OCI-LY1 (cell line): ENCODE data around the gene PLOD2.

Experiments
- H2AFZ ChIP-seq: fragments of 200-600 bp; sonication (generic), shearing (Covaris generic); 2 replicates; pipeline ENCODE4 v1.6.0; 2014; ENCODE audit warnings: antibody characterized with exemption, mild to moderate bottlenecking, low read length
- H3F3A ChIP-seq: fragments of 200-600 bp; sonication (generic), shearing (Covaris generic); 2 replicates; pipeline ENCODE4 v1.6.0; 2014; ENCODE audit warnings: mild to moderate bottlenecking, antibody characterized with exemption, low read length, moderate library complexity; ENCODE audit not compliant: insufficient read depth
- H3K27ac ChIP-seq: fragments of 200-600 bp; sonication (generic); 2 replicates; pipeline ENCODE4 v1.5.1; 2014; ENCODE audit warnings: low read length, mixed run types, mild to moderate bottlenecking, low read depth; ENCODE audit not compliant: poor library complexity, severe bottlenecking
- H3K27me3 ChIP-seq: fragments of 200-600 bp; sonication (generic); 2 replicates; pipeline ENCODE4 v1.6.0; 2014; ENCODE audit warnings: antibody characterized with exemption, mild to moderate bottlenecking, low read length, moderate library complexity; ENCODE audit not compliant: insufficient read depth
- H3K36me3 ChIP-seq: fragments of 200-600 bp; sonication (generic); 2 replicates; pipeline ENCODE4 v1.6.1; 2014; ENCODE audit warnings: mild to moderate bottlenecking, antibody characterized with exemption, low read length, moderate library complexity, mixed read lengths; ENCODE audit not compliant: insufficient read depth
- H3K4me1 ChIP-seq: fragments of 200-600 bp; sonication (generic); 2 replicates; pipeline ENCODE4 v1.5.1; 2014; ENCODE audit warnings: mild to moderate bottlenecking, low read length, moderate library complexity; ENCODE audit not compliant: insufficient read depth, severe bottlenecking
- H3K4me2 ChIP-seq: fragments of 200-600 bp; sonication (generic), shearing (Covaris generic); 2 replicates; pipeline ENCODE4 v1.6.1; 2014; ENCODE audit warnings: low read length
- H3K4me3 ChIP-seq: fragments of 200-600 bp; sonication (generic); 2 replicates; pipeline ENCODE4 v1.5.1; 2014; ENCODE audit warnings: low read length, low read depth, mild to moderate bottlenecking, mixed read lengths; ENCODE audit not compliant: poor library complexity, severe bottlenecking
- H3K79me2 ChIP-seq: fragments of 200-600 bp; shearing (Covaris generic); 2 replicates; pipeline ENCODE4 v1.6.1; 2016; ENCODE audit warnings: mixed run types, low read length, mixed read lengths; ENCODE audit not compliant: insufficient read depth
- H3K9ac ChIP-seq: fragments of 200-600 bp; sonication (generic), shearing (Covaris generic); 2 replicates; pipeline ENCODE4 v1.6.1; 2014; ENCODE audit warnings: mild to moderate bottlenecking, low read length, mixed read lengths
- H3K9me2 ChIP-seq: fragments of 200-600 bp; sonication (generic), shearing (Covaris generic); 2 replicates; pipeline ENCODE4 v1.6.1; 2014; ENCODE audit warnings: low read depth, mild to moderate bottlenecking, low read length, mixed read lengths
- H3K9me3 ChIP-seq: fragments of 200-600 bp; shearing (Covaris generic); 2 replicates; pipeline ENCODE4 v1.6.1; 2014; ENCODE audit warnings: low read length, mixed read lengths
- H4K20me1 ChIP-seq: fragments of 200-600 bp; sonication (generic), shearing (Covaris generic); 2 replicates; pipeline ENCODE4 v1.6.0; 2016; ENCODE audit warnings: mild to moderate bottlenecking, low read length; ENCODE audit not compliant: insufficient read depth
- EZH2 ChIP-seq: fragments of 200-600 bp; sonication (generic), shearing (Covaris generic); IDR thresholded peaks from 2 replicates; pipeline ENCODE4 v1.8.0; 2017; ENCODE audit warnings: borderline replicate concordance, mixed run types, mild to moderate bottlenecking, antibody characterized with exemption, low read length, moderate library complexity, mixed read lengths
- TF ChIP-seq, protein P1 (sequence below): fragments of 200-600 bp; sonication (generic), shearing (Covaris generic); IDR thresholded peaks from 2 replicates; pipeline ENCODE4 v1.5.1; 2017; ENCODE audit warnings: mild to moderate bottlenecking, antibody characterized with exemption, low read length, moderate library complexity, mixed read lengths

Gene PLOD2

DNA sequence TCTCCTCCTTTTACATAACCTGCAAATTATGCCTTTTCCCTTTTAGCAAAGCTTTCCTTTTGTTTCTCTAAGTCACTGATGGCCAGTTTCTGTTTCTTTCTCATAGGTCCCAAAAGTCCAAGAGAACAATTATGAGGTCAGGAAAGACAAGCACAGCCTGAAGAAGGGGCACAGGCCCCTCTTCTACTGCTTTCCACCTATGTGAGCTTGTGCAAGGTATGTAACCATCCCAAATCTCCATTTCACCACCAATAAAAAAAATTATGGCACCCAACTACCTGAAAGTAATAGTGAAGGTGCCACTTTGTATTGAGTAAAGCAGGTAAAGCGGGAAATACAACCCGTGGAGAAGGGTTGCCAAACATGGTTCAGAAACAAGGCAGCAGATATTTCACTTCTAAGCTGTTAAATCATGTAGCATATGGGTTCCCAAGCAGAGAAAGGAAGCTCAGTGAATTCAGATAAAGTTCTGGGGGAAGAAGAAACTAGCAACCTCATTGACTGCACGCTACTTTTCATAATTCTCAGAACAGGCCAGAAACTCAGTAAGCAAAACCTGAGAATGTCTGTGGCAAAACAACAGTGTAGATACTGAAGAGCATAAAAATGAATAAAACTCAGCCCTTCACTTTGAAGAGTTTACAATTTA, 4.2 kb downstream of the PLOD2 start:
- no peak overlapping the region for H3K9ac ChIP-seq
- no peaks in the 10 kb centered on the region for H3K27me3 ChIP-seq
- H4K20me1 ChIP-seq, result no peaks in the 10 kb centered on the region
- no peaks in the 10 kb centered on the region for H3K9me3 ChIP-seq
- H3K27ac ChIP-seq, result no peak overlapping the region
- TF ChIP-seq, protein P1, sequence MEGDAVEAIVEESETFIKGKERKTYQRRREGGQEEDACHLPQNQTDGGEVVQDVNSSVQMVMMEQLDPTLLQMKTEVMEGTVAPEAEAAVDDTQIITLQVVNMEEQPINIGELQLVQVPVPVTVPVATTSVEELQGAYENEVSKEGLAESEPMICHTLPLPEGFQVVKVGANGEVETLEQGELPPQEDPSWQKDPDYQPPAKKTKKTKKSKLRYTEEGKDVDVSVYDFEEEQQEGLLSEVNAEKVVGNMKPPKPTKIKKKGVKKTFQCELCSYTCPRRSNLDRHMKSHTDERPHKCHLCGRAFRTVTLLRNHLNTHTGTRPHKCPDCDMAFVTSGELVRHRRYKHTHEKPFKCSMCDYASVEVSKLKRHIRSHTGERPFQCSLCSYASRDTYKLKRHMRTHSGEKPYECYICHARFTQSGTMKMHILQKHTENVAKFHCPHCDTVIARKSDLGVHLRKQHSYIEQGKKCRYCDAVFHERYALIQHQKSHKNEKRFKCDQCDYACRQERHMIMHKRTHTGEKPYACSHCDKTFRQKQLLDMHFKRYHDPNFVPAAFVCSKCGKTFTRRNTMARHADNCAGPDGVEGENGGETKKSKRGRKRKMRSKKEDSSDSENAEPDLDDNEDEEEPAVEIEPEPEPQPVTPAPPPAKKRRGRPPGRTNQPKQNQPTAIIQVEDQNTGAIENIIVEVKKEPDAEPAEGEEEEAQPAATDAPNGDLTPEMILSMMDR, result no peak
- no peak for TF ChIP-seq EZH2
- no peak overlapping the region for H3K4me2 ChIP-seq
- no peaks in the 10 kb centered on the region for H3K4me1 ChIP-seq
- no peak overlapping the region for H2AFZ ChIP-seq
- no peaks in the 10 kb centered on the region for H3K79me2 ChIP-seq
- H3F3A ChIP-seq, result no peaks in the 10 kb centered on the region
- H3K4me3 ChIP-seq, result no peak overlapping the region
- H3K36me3 ChIP-seq, result no peaks in the 10 kb centered on the region
- no peaks in the 10 kb centered on the region for H3K9me2 ChIP-seq

DNA sequence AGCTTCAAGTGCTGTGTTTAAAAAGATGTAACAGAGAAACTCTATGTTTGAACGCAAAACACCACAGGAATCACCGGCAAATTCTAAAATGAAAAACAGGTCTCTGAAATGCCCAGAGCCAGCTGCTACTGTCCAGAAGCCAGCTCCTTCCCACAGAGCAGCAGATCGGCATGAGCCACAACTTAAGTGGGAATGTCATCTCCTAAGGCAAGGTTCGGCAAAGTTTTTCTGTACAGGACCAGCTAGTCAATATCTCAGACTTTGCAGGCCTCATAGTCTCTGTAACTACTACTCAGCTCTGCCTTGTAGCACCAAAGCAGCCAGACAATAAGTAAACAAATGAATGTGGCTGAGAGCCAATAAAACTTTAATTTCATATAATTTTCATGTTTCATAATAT, 4.9 kb downstream of the PLOD2 start:
- H3K9me3 ChIP-seq, result no peaks in the 10 kb centered on the region
- no peaks in the 10 kb centered on the region for H3K79me2 ChIP-seq
- H3K27ac ChIP-seq, result no peak overlapping the region
- no peak overlapping the region for H2AFZ ChIP-seq
- H3K4me1 ChIP-seq, result no peaks in the 10 kb centered on the region
- no peaks in the 10 kb centered on the region for H3F3A ChIP-seq
- H3K9me2 ChIP-seq, result no peaks in the 10 kb centered on the region
- no peaks in the 10 kb centered on the region for H3K36me3 ChIP-seq
- TF ChIP-seq, protein P1, result no peak
- TF ChIP-seq EZH2, result no peak
- no peaks in the 10 kb centered on the region for H4K20me1 ChIP-seq
- H3K4me3 ChIP-seq, result no peak overlapping the region
- H3K27me3 ChIP-seq, result no peaks in the 10 kb centered on the region
- H3K9ac ChIP-seq, result no peak overlapping the region
- H3K4me2 ChIP-seq, result no peak overlapping the region

DNA sequence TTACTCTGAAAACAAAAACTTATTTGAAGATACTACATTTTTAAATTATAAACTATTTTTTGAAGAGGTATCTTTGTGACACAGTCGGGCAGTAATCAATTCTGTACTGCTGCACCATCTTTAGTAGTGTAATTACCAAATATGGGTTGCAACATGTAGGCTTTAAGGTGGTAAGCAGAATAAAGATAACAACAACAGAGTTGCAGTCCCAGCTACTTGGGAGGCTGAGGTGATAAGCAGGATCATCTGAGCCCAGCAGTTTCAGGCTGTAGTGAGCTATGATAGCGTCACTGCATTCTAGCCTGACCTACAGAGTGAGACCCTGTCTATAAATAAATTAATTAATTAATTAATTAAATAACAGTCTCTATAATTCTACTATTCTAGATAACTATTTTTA, 6.0 kb downstream of the PLOD2 start:
- H3K9ac ChIP-seq, result no peak overlapping the region
- H3K9me3 ChIP-seq, result no peaks in the 10 kb centered on the region
- no peaks in the 10 kb centered on the region for H4K20me1 ChIP-seq
- no peaks in the 10 kb centered on the region for H3K27me3 ChIP-seq
- no peaks in the 10 kb centered on the region for H3K4me1 ChIP-seq
- H3K9me2 ChIP-seq, result no peaks in the 10 kb centered on the region
- H3K27ac ChIP-seq, result no peak overlapping the region
- TF ChIP-seq, protein P1, result no peak
- TF ChIP-seq EZH2, result no peak
- no peak overlapping the region for H3K4me3 ChIP-seq
- H3K4me2 ChIP-seq, result no peak overlapping the region
- H3K36me3 ChIP-seq, result no peaks in the 10 kb centered on the region
- no peaks in the 10 kb centered on the region for H3K79me2 ChIP-seq
- H3F3A ChIP-seq, result no peaks in the 10 kb centered on the region
- no peak overlapping the region for H2AFZ ChIP-seq
